Germinal center (tissue), 1 donor: ENCODE results near the gene SREK1.
A peak's percentile ranks its signal among the peaks of the same experiment; 100 is the strongest.

Experiments
- DNase-seq: peaks from one replicate; pipeline ENCODE4 v3.0.0; 2012; ENCODE audit warnings: mixed read lengths, low spot score

Gene SREK1

DNA sequence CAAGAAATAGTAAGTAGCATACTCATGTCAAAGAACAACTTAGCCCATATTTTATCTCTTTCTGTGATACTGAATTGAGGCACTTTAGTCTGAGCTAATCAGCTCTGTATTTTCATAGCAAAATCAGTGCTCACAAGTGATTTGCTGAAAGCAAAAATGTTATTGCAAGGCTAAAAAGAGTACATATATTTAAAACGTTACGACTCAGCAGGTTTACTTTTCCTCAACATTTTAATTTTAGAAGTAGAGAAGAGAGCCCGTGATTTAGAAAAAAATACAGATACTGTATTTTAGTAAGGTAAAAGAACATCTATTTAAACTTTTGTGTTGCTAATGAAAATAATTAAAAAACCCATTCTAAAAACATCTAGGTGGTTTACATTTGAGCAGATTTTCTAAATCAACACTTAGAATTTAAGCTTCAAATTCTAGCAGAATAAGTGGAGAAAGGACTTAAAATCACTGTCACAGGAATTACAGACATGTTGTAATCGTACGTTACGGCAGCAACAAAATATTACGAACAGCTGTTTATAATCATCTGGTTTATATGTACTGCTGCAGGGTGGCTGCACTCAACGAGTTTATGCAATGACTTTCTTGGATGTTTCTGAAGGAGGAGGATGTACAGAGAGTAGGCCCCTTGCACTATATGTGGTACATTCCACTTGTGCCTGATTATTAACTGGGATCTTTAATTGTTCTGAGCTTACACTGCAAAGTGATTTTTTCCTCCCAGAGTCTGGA lies 20.1 kb downstream of the SREK1 start:
- no peak for DNase-seq

DNA sequence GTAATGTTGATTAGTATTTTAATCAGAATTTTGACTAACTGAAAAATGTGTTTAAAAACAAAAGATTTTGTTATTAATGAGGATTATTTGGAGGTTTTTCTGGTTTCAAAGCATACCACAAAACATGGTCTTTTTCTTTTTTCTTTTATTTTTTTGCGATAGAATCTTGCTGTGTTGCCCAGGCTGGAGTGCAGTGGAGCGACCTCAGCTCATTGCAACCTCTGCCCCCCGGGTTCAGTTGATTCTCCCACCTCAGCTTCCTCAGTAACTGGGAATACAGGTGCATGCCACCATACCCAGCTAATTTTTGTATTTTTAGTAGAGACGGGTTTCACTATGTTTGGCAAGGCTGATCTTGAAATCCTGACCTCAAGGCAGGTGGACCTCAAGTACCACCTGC lies 24.1 kb downstream of the SREK1 start:
- DNase-seq = no peak

DNA sequence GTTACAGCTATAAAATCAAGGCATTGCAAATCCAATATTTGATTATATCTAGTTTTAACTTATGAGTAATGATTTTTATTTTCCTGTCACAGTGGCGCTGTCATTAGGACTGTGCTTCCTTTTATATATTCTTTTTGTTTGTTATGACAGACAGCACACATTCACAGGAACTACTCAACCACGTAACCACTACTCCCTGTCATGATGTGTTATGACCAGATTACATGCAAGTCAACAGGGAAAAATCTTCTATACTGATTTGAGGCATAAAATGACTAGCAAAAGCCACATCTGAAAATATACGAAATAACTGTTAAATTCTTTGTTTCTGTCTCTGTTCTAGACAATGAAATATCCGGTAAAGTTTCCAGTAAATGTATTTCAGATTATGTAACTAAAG lies 25.4 kb downstream of the SREK1 start:
- DNase-seq = no peak

- no peak for DNase-seq
Observed at GRCh38 chr5:66170195-66170919, 26.3 kb downstream of the SREK1 start.

DNA sequence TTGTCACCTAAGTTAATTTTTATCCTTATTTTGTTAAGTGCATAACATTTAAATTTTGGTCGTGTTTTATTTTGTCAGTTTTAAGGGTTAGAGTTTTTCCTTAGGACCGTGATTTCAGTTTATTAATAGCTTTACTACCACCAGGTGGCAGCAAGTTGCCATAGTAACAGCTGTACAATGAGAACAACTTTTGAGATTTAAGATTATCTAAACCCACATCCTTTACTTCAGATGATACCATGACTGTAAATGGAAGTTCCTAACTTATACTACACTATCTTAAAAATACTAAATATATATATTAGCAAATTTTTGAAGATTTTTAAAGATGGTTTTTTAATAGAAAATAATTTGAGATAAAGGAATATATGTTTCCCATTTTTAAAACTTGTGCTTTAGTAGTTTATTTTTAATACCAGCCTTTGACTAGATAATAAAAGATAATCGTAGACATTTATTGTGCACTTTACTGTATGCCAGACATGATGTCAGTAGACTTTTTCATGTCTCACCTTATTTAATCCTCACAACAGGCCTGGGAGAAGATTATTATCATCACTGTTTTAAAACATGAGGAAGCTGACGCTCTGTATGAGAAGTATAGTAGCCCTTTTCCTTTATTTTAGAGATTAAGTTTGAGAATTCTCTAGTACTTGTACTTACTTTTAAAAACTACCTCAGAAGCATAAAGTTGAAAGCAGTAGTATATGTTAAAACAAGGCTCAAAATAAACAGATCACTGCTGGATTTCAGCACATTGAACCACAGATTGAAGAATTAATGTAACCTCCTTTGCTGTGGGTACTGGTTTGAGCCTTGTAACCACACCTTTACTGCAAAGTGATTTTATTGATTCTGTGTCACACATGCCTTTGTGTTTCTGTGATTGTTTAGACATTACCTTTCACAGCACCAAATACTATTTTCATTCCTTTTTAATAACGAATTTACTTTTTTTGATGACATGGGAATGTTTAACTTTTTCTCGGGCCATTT lies 27.5 kb downstream of the SREK1 start:
- DNase-seq = peak; percentile 30

- DNase-seq = no peak
Observed at GRCh38 chr5:66174338-66174737, 30.2 kb downstream of the SREK1 start.

DNA sequence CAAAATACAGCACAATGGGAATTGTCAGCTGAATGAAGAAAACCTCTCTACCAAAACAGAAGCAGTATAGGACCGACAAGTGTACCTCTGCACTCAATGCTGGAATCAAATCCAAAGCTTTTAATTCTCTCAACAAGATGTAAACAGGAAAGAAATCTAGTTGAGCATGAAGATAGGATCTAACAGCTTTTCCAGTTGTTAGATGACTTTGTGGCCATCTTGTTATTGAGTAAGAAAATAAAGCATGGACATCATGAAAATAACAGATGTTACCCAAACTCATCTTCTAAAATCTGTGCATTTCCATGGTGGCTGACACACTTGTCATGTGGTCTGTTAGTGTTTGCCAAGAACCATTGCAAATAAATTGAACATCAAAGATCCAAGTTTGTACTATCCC lies 34.7 kb downstream of the SREK1 start:
- DNase-seq = no peak

GRCh38 chr5:66179297-66180051 lies 35.4 kb downstream of the SREK1 start:
- DNase-seq = no peak

DNA sequence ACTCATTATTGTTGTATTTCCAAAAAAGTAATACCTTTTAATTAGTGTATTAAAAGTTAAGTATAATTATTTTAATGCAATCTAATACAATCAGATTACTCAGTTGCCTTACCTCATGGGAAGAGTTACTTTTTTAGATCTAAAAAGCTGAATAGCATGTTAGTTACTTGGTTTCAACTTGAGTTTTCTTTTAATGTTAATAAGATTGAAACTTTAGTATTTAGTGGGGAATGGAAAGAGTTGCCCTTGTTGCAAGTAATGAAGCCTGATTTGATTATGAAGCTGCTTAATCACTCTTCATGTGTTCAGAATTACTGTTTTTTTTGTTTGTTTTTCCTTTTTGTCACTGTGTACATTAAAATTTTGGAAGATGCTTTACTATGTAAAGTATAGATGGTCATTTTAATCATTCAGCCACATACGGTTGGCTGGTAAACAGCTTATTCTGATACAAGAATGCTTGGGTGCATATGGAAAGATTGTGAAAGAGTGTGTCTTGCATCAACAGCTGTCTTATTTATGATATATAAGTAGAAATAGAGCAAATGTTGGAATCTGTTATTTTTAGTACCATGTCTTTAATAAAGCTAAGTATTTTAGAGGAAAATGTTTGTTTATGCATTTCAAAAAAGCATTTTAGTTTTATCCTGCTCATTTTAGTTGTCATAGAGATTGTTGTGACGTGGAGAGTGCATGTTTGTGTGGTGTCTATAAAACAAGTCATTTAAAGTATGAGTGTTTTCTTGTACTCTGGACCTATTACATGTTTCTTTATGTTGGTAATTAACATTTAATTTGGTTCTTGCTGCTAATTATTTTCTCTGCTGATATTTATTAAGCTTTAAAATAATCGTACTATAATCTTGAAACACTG lies 36.4 kb downstream of the SREK1 start:
- no peak for DNase-seq

- no peak for DNase-seq
Observed at GRCh38 chr5:66186108-66186507, 42.0 kb downstream of the SREK1 start.

DNA sequence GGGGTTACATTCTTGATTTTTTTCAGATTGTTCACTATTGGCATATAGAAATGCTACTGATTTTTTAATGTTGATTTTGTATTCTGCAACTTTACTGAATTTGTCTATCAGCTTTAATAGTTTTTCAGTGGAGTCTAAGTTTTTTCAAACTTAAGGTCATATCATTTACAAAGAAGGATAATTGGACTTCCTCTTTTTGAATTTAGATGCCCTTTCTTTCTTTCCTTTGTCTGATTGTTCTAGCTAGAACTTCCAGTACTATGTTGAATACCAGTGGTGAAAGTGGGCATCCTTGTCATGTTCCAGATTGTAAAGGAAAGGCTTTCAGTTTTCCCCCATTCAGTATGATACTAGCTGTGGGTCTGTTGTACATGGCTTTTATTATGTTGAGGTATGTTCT lies 49.3 kb downstream of the SREK1 start:
- DNase-seq = no peak

- DNase-seq = no peak
Observed at GRCh38 chr5:66197764-66198405, 53.8 kb downstream of the SREK1 start.

DNA sequence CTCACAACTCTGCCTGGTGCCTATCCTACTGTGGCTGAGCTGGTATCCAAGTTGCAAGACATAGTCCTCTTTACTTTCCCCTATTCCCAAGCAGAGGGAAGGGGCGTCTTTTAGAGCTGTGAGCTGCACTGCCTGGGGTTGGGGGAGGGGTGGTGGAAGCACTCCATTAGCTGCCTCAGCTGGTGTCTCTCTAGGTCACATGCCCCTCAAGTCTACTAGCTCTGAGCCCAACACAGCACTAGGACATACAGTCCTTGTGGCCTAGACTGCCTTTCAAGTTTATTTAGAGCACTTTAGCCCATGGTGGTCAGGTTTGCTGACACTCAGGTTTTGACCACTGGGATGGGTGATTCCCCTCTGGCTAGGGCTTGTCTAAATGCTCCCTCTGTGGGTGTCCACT lies 54.7 kb downstream of the SREK1 start:
- no peak for DNase-seq

GRCh38 chr5:66203531-66203930 lies 59.4 kb downstream of the SREK1 start:
- DNase-seq = no peak

- DNase-seq = no peak
Observed at GRCh38 chr5:66206465-66206864, 62.4 kb downstream of the SREK1 start.

DNA sequence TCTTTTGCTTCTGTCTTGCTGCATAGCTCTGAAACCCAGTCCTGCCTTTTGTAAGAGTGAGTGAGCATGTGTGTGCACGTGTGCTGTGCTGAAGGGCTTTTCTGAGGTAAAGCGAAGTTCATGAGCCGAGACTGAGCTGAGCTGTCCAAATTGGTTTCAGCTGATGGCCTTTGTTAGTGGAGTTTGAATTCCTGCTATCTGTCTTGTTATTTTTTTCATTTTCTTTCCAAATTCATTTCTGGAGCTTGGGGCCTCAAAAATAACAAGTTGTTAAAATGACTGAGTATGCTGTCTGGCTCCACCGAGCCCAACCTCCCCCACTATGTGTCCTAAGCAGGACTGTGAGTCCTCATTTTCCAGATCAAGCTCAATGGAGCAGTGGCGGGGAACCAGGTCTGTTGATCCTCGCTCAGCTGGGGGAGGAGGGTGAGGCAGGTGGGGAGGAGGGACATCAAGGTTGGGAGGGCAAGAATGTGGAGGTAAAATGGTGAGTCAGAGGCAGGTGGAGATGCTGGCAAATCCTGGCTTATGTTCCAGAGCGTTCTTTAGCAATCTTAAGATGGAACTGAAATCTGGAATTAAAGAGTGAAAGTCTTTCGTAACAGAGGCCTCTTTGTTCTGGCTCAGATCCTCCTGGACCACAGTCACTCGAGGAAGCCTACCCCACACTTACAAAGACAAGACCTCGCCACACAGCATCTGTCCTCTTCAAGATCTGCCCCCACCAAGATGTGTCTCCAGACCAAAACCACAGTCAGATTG lies 63.9 kb downstream of the SREK1 start:
- DNase-seq = no peak

DNA sequence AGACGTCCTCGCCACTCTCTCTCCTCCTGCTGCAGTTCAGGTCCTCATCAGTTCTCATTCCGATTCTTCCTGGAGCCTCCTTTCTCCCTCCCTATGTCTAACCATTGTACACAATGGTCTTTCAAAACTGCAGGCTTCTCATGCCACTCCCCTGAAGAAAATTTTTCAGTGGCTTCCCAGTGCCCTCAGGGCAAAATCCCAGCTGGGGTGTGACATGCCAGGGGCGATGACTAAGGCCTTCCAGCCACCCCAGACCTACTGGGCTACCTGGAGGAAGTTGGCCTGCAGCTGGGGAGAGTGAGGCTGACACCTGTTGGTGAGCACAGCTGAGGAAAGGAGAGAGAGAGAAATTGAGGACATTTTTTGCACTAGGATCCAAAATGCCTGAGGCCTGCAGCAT lies 65.2 kb downstream of the SREK1 start:
- no peak for DNase-seq

DNA sequence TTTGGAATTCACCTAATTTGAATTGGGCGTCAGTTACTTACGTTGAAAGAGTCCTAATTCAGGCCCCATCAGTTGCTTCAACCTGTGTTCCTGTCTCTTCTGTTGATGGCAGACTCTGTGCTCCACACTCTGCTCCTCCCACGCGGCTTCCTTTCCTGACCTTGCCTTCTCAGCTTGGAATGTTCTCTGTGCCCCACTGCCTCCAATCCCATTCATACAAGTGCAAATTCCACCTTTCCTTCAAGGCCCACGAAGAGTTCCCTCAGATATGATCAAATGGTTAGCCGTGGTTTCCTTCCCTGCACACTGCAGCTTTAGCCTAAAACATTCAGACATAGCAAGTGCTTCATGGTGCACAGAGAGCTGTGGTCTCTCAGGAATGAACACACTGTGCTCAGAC lies 65.7 kb downstream of the SREK1 start:
- DNase-seq = no peak

GRCh38 chr5:66213533-66213932 lies 69.4 kb downstream of the SREK1 start:
- no peak for DNase-seq

GRCh38 chr5:66222455-66222854 lies 78.4 kb downstream of the SREK1 start:
- no peak for DNase-seq
